Measurements from ENCODE around the gene DNAH12. TPM values are rescaled to one million over a fixed set of nuclear protein-coding genes. Genes with fewer than 3 reads are reported as not detected.
A peak's percentile ranks its signal among the peaks of the same experiment; 100 is the strongest.

Gene DNAH12
- total and polyA plus RNA-seq, 2 experiments from 2014 or later: 0.11 to 0.54 TPM

DNA sequence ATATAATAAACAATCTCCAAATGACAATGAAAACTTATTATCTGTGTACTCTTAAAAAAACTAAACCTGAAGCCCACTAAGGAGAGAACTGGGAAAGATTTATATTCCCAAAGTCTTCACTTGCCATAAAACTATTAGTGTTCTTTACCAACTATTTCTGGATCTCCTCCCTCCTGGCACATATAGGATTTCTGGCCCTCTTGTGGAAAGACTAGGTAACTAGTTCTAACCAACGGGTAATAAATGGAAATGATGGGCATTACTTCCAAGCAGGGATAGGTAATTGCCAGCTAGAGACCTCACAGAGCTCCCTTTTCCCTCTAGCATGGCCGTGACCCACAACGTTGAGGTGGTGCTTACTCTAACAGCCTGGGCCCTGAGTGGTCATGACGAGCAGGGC is 110.1 kb downstream of the DNAH12 start:
- DNase-seq: peak; percentile 63
- no peaks in the 10 kb centered on the region for H3K9me2 ChIP-seq (ENCODE audit: insufficient read depth)
- peaks cover 7% of the 10 kb centered on the region; the same call in 1 of the 2 replicates for H3K27me3 ChIP-seq (replicated peaks; ENCODE audit: insufficient read depth)
- H3K9ac ChIP-seq: no peak overlapping the region
- H3K79me2 ChIP-seq (ENCODE audit: insufficient read depth): no peaks in the 10 kb centered on the region
- no peaks in the 10 kb centered on the region for H3K4me1 ChIP-seq (ENCODE audit: insufficient read depth)
- in situ Hi-C loops (cut with MboI): no loop called here
- no peak overlapping the region for H3K4me2 ChIP-seq (ENCODE audit: unreplicated experiment)
- no peak overlapping the region for H3K27ac ChIP-seq
- no peaks in the 10 kb centered on the region for H3K9me3 ChIP-seq (ENCODE audit: low read depth)
- TF ChIP-seq EZH2 (IDR thresholded peaks at IDR 0.05; ENCODE audit: insufficient read depth, poor library complexity, severe bottlenecking): no peak
- TF ChIP-seq EZH2phosphoT487 (IDR thresholded peaks at IDR 0.05; ENCODE audit: insufficient read depth, low read depth): no peak
- H2AFZ ChIP-seq: no peak overlapping the region
- no peaks in the 10 kb centered on the region for H4K20me1 ChIP-seq (ENCODE audit: insufficient read depth)
- 16 to 27% methylated on average over 4 of the region's 4 CpGs for WGBS, 2 experiments (ENCODE audit: low coverage in 1 of 2, low lambda C conversion rate in 2 of 2, missing lambda C conversion rate in 2 of 2)
- H3K36me3 ChIP-seq (ENCODE audit: low read depth): no peaks in the 10 kb centered on the region
- H3F3A ChIP-seq (ENCODE audit: insufficient read depth): no peaks in the 10 kb centered on the region
- H3K4me3 ChIP-seq: no peak overlapping the region

DNA sequence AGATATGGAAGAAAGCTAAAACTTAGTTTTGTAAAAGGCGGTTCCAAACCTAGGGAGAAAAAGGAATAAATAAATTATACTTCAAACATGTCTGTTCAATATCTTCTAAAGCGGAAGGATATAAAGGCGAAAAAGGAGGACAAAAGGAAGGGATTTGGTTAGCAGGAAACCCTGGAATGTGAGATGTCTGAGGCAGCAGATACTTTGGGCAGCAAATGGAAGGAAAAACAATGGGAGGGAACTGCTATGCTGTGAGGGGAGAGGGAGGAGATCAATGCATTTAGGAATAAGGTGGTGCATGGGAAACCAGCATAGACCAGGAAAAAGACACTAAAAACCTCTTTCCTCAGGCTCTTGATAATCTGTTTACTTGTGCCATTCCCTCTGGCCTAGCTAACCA is 120.8 kb downstream of the DNAH12 start:
- no peak overlapping the region for H3K4me2 ChIP-seq (ENCODE audit: unreplicated experiment)
- no peaks in the 10 kb centered on the region for H3K36me3 ChIP-seq (ENCODE audit: low read depth)
- no peaks in the 10 kb centered on the region for H3K79me2 ChIP-seq (ENCODE audit: insufficient read depth)
- no peaks in the 10 kb centered on the region for H3F3A ChIP-seq (ENCODE audit: insufficient read depth)
- H3K27me3 ChIP-seq (replicated peaks; ENCODE audit: insufficient read depth): peaks cover 14% of the 10 kb centered on the region; the same call in 1 of the 2 replicates
- H3K9ac ChIP-seq: no peak overlapping the region
- DNase-seq: no peak
- H3K4me3 ChIP-seq: no peak overlapping the region
- TF ChIP-seq EZH2 (IDR thresholded peaks at IDR 0.05; ENCODE audit: insufficient read depth, poor library complexity, severe bottlenecking): no peak
- no peak for TF ChIP-seq EZH2phosphoT487 (IDR thresholded peaks at IDR 0.05; ENCODE audit: insufficient read depth, low read depth)
- WGBS, 2 experiments (ENCODE audit: low coverage in 1 of 2, low lambda C conversion rate in 2 of 2, missing lambda C conversion rate in 2 of 2): 82 to 89% methylated on average over 3 of the region's 3 CpGs
- in situ Hi-C loops (cut with MboI): no loop called here
- no peak overlapping the region for H3K27ac ChIP-seq
- H3K4me1 ChIP-seq (ENCODE audit: insufficient read depth): no peaks in the 10 kb centered on the region
- H2AFZ ChIP-seq: no peak overlapping the region
- H3K9me3 ChIP-seq (ENCODE audit: low read depth): no peaks in the 10 kb centered on the region
- no peaks in the 10 kb centered on the region for H3K9me2 ChIP-seq (ENCODE audit: insufficient read depth)
- H4K20me1 ChIP-seq (ENCODE audit: insufficient read depth): no peaks in the 10 kb centered on the region

DNA sequence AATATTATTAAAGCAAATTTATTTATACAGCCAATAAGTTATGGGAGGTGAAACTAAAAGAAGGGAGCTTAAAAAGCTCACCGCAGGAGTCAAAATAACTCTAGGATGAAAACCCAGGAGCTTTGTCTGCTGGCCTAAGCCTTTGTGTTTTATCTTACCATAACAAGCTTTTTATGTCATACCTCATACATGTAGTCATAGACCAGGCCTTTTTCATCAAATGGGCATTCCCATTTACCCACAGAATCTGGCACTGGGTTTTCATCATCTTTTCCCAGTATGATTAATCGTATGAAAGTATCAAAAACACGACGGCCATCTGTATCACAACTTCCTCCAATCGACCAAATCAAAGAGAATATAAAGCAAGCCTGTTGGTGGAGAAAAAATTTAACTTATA is 122.8 kb downstream of the DNAH12 start:
- H2AFZ ChIP-seq: no peak overlapping the region
- peak; percentile 4 for DNase-seq
- in situ Hi-C loops (cut with MboI): no loop called here
- H3K36me3 ChIP-seq (ENCODE audit: low read depth): no peaks in the 10 kb centered on the region
- no peaks in the 10 kb centered on the region for H3K79me2 ChIP-seq (ENCODE audit: insufficient read depth)
- no peak for TF ChIP-seq EZH2 (IDR thresholded peaks at IDR 0.05; ENCODE audit: insufficient read depth, poor library complexity, severe bottlenecking)
- TF ChIP-seq EZH2phosphoT487 (IDR thresholded peaks at IDR 0.05; ENCODE audit: insufficient read depth, low read depth): no peak
- WGBS, 2 experiments (ENCODE audit: low coverage in 1 of 2, low lambda C conversion rate in 2 of 2, missing lambda C conversion rate in 2 of 2): 83 to 85% methylated on average over 5 of the region's 5 CpGs
- no peaks in the 10 kb centered on the region for H3K9me2 ChIP-seq (ENCODE audit: insufficient read depth)
- no peak overlapping the region for H3K27ac ChIP-seq
- no peak overlapping the region for H3K4me2 ChIP-seq (ENCODE audit: unreplicated experiment)
- H3K4me1 ChIP-seq (ENCODE audit: insufficient read depth): no peaks in the 10 kb centered on the region
- peaks cover 14% of the 10 kb centered on the region; the same call in 1 of the 2 replicates for H3K27me3 ChIP-seq (replicated peaks; ENCODE audit: insufficient read depth)
- no peaks in the 10 kb centered on the region for H3K9me3 ChIP-seq (ENCODE audit: low read depth)
- H3K4me3 ChIP-seq: no peak overlapping the region
- no peak overlapping the region for H3K9ac ChIP-seq
- no peaks in the 10 kb centered on the region for H4K20me1 ChIP-seq (ENCODE audit: insufficient read depth)
- no peaks in the 10 kb centered on the region for H3F3A ChIP-seq (ENCODE audit: insufficient read depth)

DNA sequence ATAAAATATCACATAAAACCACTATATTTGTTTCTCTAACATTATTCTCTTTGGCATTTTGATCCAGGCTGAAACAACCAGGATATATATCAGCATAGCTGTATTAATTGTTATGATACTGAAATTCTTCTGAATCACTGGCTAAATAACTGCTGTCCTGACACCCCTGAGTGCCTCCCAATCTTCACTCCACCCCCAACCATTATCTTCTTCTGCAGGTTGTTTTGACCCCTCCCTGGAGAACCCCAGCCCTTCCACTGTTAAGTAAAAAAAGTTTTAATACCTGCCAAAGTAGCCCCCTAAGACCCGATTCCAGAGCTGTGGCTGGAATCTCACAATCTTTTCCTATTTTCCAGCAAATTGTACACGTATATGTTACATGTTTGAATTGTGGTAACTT is 124.1 kb downstream of the DNAH12 start:
- WGBS, 2 experiments (ENCODE audit: low coverage in 1 of 2, low lambda C conversion rate in 2 of 2, missing lambda C conversion rate in 2 of 2): 76 to 78% methylated on average over 2 of the region's 2 CpGs
- Histone ChIP-seq H3K9me2 (ENCODE audit: insufficient read depth) (no peaks in the 10 kb centered on the region), H3K36me3 (ENCODE audit: low read depth) (no peaks in the 10 kb centered on the region), H3F3A (ENCODE audit: insufficient read depth) (no peaks in the 10 kb centered on the region), H3K4me3 (no peak overlapping the region), H4K20me1 (ENCODE audit: insufficient read depth) (no peaks in the 10 kb centered on the region), H3K9ac (no peak overlapping the region), H3K9me3 (ENCODE audit: low read depth) (no peaks in the 10 kb centered on the region), H3K27me3 (replicated peaks; ENCODE audit: insufficient read depth) (peaks cover 2% of the 10 kb centered on the region; the same call in 1 of the 2 replicates), H2AFZ (no peak overlapping the region), H3K4me2 (ENCODE audit: unreplicated experiment) (no peak overlapping the region), H3K79me2 (ENCODE audit: insufficient read depth) (no peaks in the 10 kb centered on the region), H3K4me1 (ENCODE audit: insufficient read depth) (no peaks in the 10 kb centered on the region), H3K27ac (no peak overlapping the region)
- no peak for DNase-seq
- no peak for TF ChIP-seq EZH2 (IDR thresholded peaks at IDR 0.05; ENCODE audit: insufficient read depth, poor library complexity, severe bottlenecking)
- TF ChIP-seq EZH2phosphoT487 (IDR thresholded peaks at IDR 0.05; ENCODE audit: insufficient read depth, low read depth): no peak
- in situ Hi-C loops (cut with MboI): no loop called here

DNA sequence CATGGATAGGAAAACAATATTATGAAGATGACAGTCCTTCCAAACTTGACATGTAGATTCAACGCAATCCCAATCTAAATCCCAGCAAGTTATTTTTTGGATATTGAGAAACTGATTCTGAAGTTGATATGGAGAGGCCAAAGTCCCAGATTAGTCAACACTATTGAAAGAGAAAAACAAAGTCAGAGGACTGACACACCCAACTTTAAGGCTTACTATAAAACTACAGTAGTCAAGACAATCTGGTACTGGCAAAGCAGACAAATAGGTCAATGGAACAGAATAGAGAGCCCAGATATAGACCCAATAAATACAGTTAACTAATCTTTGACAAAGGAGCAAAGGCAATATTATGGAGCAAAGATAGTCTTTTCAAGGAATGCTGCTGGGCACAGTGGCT is 132.4 kb downstream of the DNAH12 start:
- 38 to 47% methylated on average over 1 of the region's 1 CpG for WGBS, 2 experiments (ENCODE audit: low coverage in 1 of 2, low lambda C conversion rate in 2 of 2, missing lambda C conversion rate in 2 of 2)
- in situ Hi-C loops (cut with MboI): no loop called here
- no peaks in the 10 kb centered on the region for H3K9me3 ChIP-seq (ENCODE audit: low read depth)

More for the DNA sequence above, 132.4 kb downstream of the DNAH12 start:
- Histone ChIP-seq H2AFZ (no peak overlapping the region), H3K36me3 (ENCODE audit: low read depth) (no peaks in the 10 kb centered on the region), H3K4me2 (ENCODE audit: unreplicated experiment) (no peak overlapping the region), H4K20me1 (ENCODE audit: insufficient read depth) (no peaks in the 10 kb centered on the region), H3K9me2 (ENCODE audit: insufficient read depth) (no peaks in the 10 kb centered on the region), H3K27me3 (replicated peaks; ENCODE audit: insufficient read depth) (peaks cover 15% of the 10 kb centered on the region; the same call in 1 of the 2 replicates), H3K9ac (no peak overlapping the region), H3K27ac (no peak overlapping the region), H3K4me3 (no peak overlapping the region), H3F3A (ENCODE audit: insufficient read depth) (no peaks in the 10 kb centered on the region), H3K79me2 (ENCODE audit: insufficient read depth) (no peaks in the 10 kb centered on the region), H3K4me1 (ENCODE audit: insufficient read depth) (no peaks in the 10 kb centered on the region)
- no peak for DNase-seq
- no peak for TF ChIP-seq EZH2phosphoT487 (IDR thresholded peaks at IDR 0.05; ENCODE audit: insufficient read depth, low read depth)
- no peak for TF ChIP-seq EZH2 (IDR thresholded peaks at IDR 0.05; ENCODE audit: insufficient read depth, poor library complexity, severe bottlenecking)
